SK-N-SH treated with all-trans-retinoic acid at 6 μM for 48 hours (cell line): Measurements from ENCODE around the gene AMDHD2.

Experiments used
- ATAC-seq: fragments of 200-7000 bp; cut with Tn5 transposase; 3 replicates; pipeline ENCODE4 v1.9.1; 2020; ENCODE audit warnings: mild to moderate bottlenecking, moderate library complexity
- ARNTL ChIP-seq: fragments of 450-650 bp; formaldehyde crosslinking; IDR thresholded peaks from 2 replicates; pipeline ENCODE4 v1.5.0; 2020; ENCODE audit warnings: low read depth, mild to moderate bottlenecking, moderate library complexity, borderline replicate concordance
- BACH2 ChIP-seq: fragments of 250-450 bp; sonication (Bioruptor Pico); IDR thresholded peaks from 2 replicates; pipeline ENCODE4 v1.9.0; 2021; ENCODE audit warnings: mild to moderate bottlenecking, borderline replicate concordance
- CREB5 ChIP-seq: fragments of 250-450 bp; sonication (Bioruptor Pico); IDR thresholded peaks from 2 replicates; pipeline ENCODE4 v1.5.1; 2020; ENCODE audit warnings: low read depth, mild to moderate bottlenecking, moderate library complexity
- CSDC2 ChIP-seq: fragments of 250-450 bp; sonication (Bioruptor Pico); IDR thresholded peaks from 2 replicates; pipeline ENCODE4 v1.5.0; 2020; ENCODE audit warnings: mild to moderate bottlenecking, moderate library complexity
- CSRNP3 ChIP-seq: fragments of 250-450 bp; sonication (Bioruptor Pico); IDR thresholded peaks from 2 replicates; pipeline ENCODE4 v1.5.1; 2021; ENCODE audit warnings: mild to moderate bottlenecking, moderate library complexity
- ESRRG ChIP-seq: fragments of 250-450 bp; sonication (Bioruptor Pico); IDR thresholded peaks from 2 replicates; pipeline ENCODE4 v1.6.1; 2021; ENCODE audit warnings: mild to moderate bottlenecking
- GLIS3 ChIP-seq: fragments of 250-450 bp; sonication (Bioruptor Pico); IDR thresholded peaks from 2 replicates; pipeline ENCODE4 v1.5.0; 2020; ENCODE audit warnings: mild to moderate bottlenecking, moderate library complexity
- ISL1 ChIP-seq: fragments of 250-450 bp; sonication (Bioruptor Pico); IDR thresholded peaks from 2 replicates; pipeline ENCODE4 v2.1.2; 2022; ENCODE audit warnings: mild to moderate bottlenecking, moderate library complexity
- OSR1 ChIP-seq: fragments of 250-450 bp; sonication (Bioruptor Pico); IDR thresholded peaks from 2 replicates; pipeline ENCODE4 v1.8.0; 2022; ENCODE audit warnings: moderate library complexity, mild to moderate bottlenecking, inconsistent platforms
- PATZ1 ChIP-seq: fragments of 250-450 bp; sonication (Bioruptor Pico); IDR thresholded peaks from 2 replicates; pipeline ENCODE4 v1.8.0; 2020; ENCODE audit warnings: mild to moderate bottlenecking, moderate library complexity, borderline replicate concordance
- PPARA ChIP-seq: fragments of 250-450 bp; sonication (Bioruptor Pico); IDR thresholded peaks from 2 replicates; pipeline ENCODE4 v1.5.0; 2020; ENCODE audit warnings: mild to moderate bottlenecking, borderline replicate concordance
- RARB ChIP-seq: fragments of 250-450 bp; sonication (Bioruptor Pico); IDR thresholded peaks from 2 replicates; pipeline ENCODE4 v1.8.0; 2021; ENCODE audit warnings: mild to moderate bottlenecking, moderate library complexity
- SNAI2 ChIP-seq: fragments of 250-450 bp; sonication (Bioruptor Pico); IDR thresholded peaks from 2 replicates; pipeline ENCODE4 v1.5.0; 2020; ENCODE audit warnings: mild to moderate bottlenecking, moderate library complexity
- TCF4 ChIP-seq: fragments of 250-450 bp; sonication (Bioruptor Pico); IDR thresholded peaks from 2 replicates; pipeline ENCODE4 v1.8.0; 2021; ENCODE audit warnings: mild to moderate bottlenecking, moderate library complexity, borderline replicate concordance
- TOX ChIP-seq: fragments of 250-450 bp; sonication (Bioruptor Pico); IDR thresholded peaks from 2 replicates; pipeline ENCODE4 v1.8.0; 2021; ENCODE audit warnings: mild to moderate bottlenecking, moderate library complexity, borderline replicate concordance
- ZC3H10 ChIP-seq: fragments of 250-450 bp; sonication (Bioruptor Pico); IDR thresholded peaks from 2 replicates; pipeline ENCODE4 v1.5.1; 2021; ENCODE audit warnings: mild to moderate bottlenecking, moderate library complexity
- ZFP3 ChIP-seq: fragments of 250-450 bp; sonication (Bioruptor Pico); IDR thresholded peaks from 2 replicates; pipeline ENCODE4 v1.5.0; 2020; ENCODE audit warnings: mild to moderate bottlenecking, moderate library complexity
- ZNF565 ChIP-seq: fragments of 450-650 bp; formaldehyde crosslinking; conservative IDR thresholded peaks from 2 replicates; pipeline ENCODE4 v1.5.0; 2020; ENCODE audit warnings: low read depth, mild to moderate bottlenecking, moderate library complexity
- TF ChIP-seq, protein P1 (sequence below): fragments of 250-450 bp; sonication (Bioruptor Pico); IDR thresholded peaks from 2 replicates; pipeline ENCODE4 v1.5.0; 2020; ENCODE audit warnings: mild to moderate bottlenecking, moderate library complexity

The AMDHD2 gene

GRCh38 chr16:2500918-2501750 is 19.0 kb upstream of the AMDHD2 start (continued):
- TF ChIP-seq PATZ1 (no peak), GLIS3 (CRISPR knock-in tag) (no peak)

- TF ChIP-seq CSRNP3 (CRISPR knock-in tag) (no peak), TCF4 (CRISPR knock-in tag) (no peak), CSDC2 (CRISPR knock-in tag) (no peak), TOX (CRISPR knock-in tag) (no peak), CREB5 (CRISPR knock-in tag) (no peak), ZNF565 (CRISPR knock-in tag) (no peak), OSR1 (CRISPR knock-in tag) (no peak), ISL1 (no peak), ZFP3 (CRISPR knock-in tag) (no peak), RARB (no peak), SNAI2 (CRISPR knock-in tag) (no peak), PATZ1 (no peak), ESRRG (CRISPR knock-in tag) (no peak), BACH2 (CRISPR knock-in tag) (no peak), ZC3H10 (CRISPR knock-in tag) (no peak)
- TF ChIP-seq, protein P1, sequence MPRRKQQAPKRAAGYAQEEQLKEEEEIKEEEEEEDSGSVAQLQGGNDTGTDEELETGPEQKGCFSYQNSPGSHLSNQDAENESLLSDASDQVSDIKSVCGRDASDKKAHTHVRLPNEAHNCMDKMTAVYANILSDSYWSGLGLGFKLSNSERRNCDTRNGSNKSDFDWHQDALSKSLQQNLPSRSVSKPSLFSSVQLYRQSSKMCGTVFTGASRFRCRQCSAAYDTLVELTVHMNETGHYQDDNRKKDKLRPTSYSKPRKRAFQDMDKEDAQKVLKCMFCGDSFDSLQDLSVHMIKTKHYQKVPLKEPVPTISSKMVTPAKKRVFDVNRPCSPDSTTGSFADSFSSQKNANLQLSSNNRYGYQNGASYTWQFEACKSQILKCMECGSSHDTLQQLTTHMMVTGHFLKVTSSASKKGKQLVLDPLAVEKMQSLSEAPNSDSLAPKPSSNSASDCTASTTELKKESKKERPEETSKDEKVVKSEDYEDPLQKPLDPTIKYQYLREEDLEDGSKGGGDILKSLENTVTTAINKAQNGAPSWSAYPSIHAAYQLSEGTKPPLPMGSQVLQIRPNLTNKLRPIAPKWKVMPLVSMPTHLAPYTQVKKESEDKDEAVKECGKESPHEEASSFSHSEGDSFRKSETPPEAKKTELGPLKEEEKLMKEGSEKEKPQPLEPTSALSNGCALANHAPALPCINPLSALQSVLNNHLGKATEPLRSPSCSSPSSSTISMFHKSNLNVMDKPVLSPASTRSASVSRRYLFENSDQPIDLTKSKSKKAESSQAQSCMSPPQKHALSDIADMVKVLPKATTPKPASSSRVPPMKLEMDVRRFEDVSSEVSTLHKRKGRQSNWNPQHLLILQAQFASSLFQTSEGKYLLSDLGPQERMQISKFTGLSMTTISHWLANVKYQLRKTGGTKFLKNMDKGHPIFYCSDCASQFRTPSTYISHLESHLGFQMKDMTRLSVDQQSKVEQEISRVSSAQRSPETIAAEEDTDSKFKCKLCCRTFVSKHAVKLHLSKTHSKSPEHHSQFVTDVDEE: no peak
- no peak for ATAC-seq
Measured at GRCh38 chr16:2501946-2502895, 17.9 kb upstream of the AMDHD2 start.

GRCh38 chr16:2505695-2506094 is 14.5 kb upstream of the AMDHD2 start:
- TF ChIP-seq ARNTL (CRISPR knock-in tag) (no peak), PATZ1 (no peak), PPARA (CRISPR knock-in tag) (no peak), CSRNP3 (CRISPR knock-in tag) (no peak)
- no peak for ATAC-seq
